Keratinocyte (primary cell): ENCODE results near the gene MTA1. TPM values are rescaled to one million over a fixed set of nuclear protein-coding genes. Genes with fewer than 3 reads are reported as not detected.

Experiments used
- DNase-seq: peaks from one replicate; pipeline ENCODE4 v3.0.0-alpha.2; 2011; ENCODE audit warnings: low read depth, missing footprints, low spot score
- FAIRE-seq: peaks from 2 replicates; lab custom pipeline; 2011; peaks lifted over from hg19 to GRCh38; lab: Jason Lieb, UNC
- H2AFZ ChIP-seq: 2 replicates; pipeline ENCODE4 v1.6.0; 2012; ENCODE audit warnings: low read length, control low read depth, inconsistent platforms; ENCODE audit not compliant: control insufficient read depth
- H3K27ac ChIP-seq: 2 replicates; pipeline ENCODE4 v1.5.1; 2011; ENCODE audit warnings: low read length; ENCODE audit not compliant: control insufficient read depth, insufficient read depth
- H3K27me3 ChIP-seq: 3 replicates; pipeline ENCODE4 v1.6.0; 2011; ENCODE audit warnings: low read length; ENCODE audit not compliant: control insufficient read depth, insufficient read depth; ENCODE audit errors: extremely low read depth
- H3K36me3 ChIP-seq, 2 experiments: 2 replicates in 1 of 2; 3 replicates in 1 of 2; pipeline ENCODE4 v1.5.1; 2011; ENCODE audit warnings: low read length in 2 of 2, mild to moderate bottlenecking in 1 of 2; ENCODE audit not compliant: control insufficient read depth in 2 of 2, insufficient read depth in 2 of 2; ENCODE audit errors: extremely low read depth in 1 of 2
- H3K4me1 ChIP-seq: 3 replicates; pipeline ENCODE4 v1.5.1; 2011; ENCODE audit warnings: low read length; ENCODE audit not compliant: control insufficient read depth, insufficient read depth; ENCODE audit errors: extremely low read depth
- H3K4me2 ChIP-seq: 3 replicates; pipeline ENCODE4 v1.6.0; 2011; ENCODE audit warnings: low read depth, low read length; ENCODE audit not compliant: control insufficient read depth, insufficient read depth; ENCODE audit errors: extremely low read depth
- H3K4me3 ChIP-seq, 3 experiments: fragments of 200-600 bp in 1 of 3; sonication (generic) in 1 of 3; 2 replicates in 2 of 3; 3 replicates in 1 of 3; pipeline ENCODE4 v1.5.1; 2011 to 2016; ENCODE audit warnings: low read length in 3 of 3, mild to moderate bottlenecking in 3 of 3, control low read depth in 2 of 3, inconsistent platforms in 1 of 3, low read depth in 1 of 3, mixed read lengths in 1 of 3, mixed run types in 1 of 3, moderate library complexity in 1 of 3; ENCODE audit not compliant: control insufficient read depth in 2 of 3, insufficient read depth in 2 of 3; ENCODE audit errors: extremely low read depth in 1 of 3
- H3K79me2 ChIP-seq: 2 replicates; pipeline ENCODE4 v1.6.0; 2012; ENCODE audit warnings: low read length; ENCODE audit not compliant: control insufficient read depth, insufficient read depth
- H3K9ac ChIP-seq: 3 replicates; pipeline ENCODE4 v1.6.0; 2011; ENCODE audit warnings: low read length; ENCODE audit not compliant: control insufficient read depth, insufficient read depth; ENCODE audit errors: extremely low read depth
- H3K9me1 ChIP-seq: 3 replicates; pipeline ENCODE4 v1.6.0; 2011; ENCODE audit warnings: low read length; ENCODE audit not compliant: control insufficient read depth, insufficient read depth; ENCODE audit errors: extremely low read depth
- H3K9me3 ChIP-seq: 2 replicates; pipeline ENCODE4 v1.5.1; 2012; ENCODE audit warnings: low read depth, low read length; ENCODE audit not compliant: control insufficient read depth
- H4K20me1 ChIP-seq: 3 replicates; pipeline ENCODE4 v1.6.0; 2011; ENCODE audit warnings: low read length; ENCODE audit not compliant: control insufficient read depth, insufficient read depth; ENCODE audit errors: extremely low read depth
- CTCF ChIP-seq, 3 experiments: IDR thresholded peaks in 1 of 3; conservative IDR thresholded peaks in 1 of 3; optimal IDR thresholded peaks in 1 of 3; 2 replicates in 2 of 3; 3 replicates in 1 of 3; pipeline versions ENCODE3 to v1.5.1; 2011; ENCODE audit warnings: low read length in 3 of 3, mild to moderate bottlenecking in 3 of 3, moderate library complexity in 2 of 3, control low read depth in 1 of 3, inconsistent platforms in 1 of 3; ENCODE audit not compliant: insufficient read depth in 2 of 3; ENCODE audit errors: extremely low read depth in 1 of 3
- EZH2 ChIP-seq: IDR thresholded peaks from one replicate; pipeline ENCODE4 v1.6.1; 2012; ENCODE audit warnings: inconsistent platforms, mild to moderate bottlenecking, low read length, moderate library complexity
- dilution Hi-C: fragments of 300-500 bp; cut with MboI; formaldehyde crosslinking; loops from one replicate; pipeline ENCODE4 v1.7.0; 2020; ENCODE audit warnings: low sequenced_read_pairs; ENCODE audit not compliant: extremely low pct_ligation_motif_present
- polyA minus RNA-seq, 3 experiments: library from RNA; depleted of rRNA, polyadenylated mRNA; stranded (reverse); fragments of >200 nt; gene quantifications; 1 replicate in 1 of 3; 2 replicates in 1 of 3; 3 replicates in 1 of 3; pipeline ENCODE4 v1.2.3, GENCODE V29; 2011
- polyA plus RNA-seq, 5 experiments: library from polyadenylated mRNA; depleted of rRNA in 3 of 5; stranded (reverse) in 3 of 5; stranded (forward) in 1 of 5; unstranded in 1 of 5; fragments of >200 nt; gene quantifications; 1 replicate in 1 of 5; 2 replicates in 3 of 5; 3 replicates in 1 of 5; pipeline versions ENCODE4 v1.2.1 to v1.2.3, GENCODE V29; 2011 to 2012; ENCODE audit warnings: missing spikeins in 2 of 5, low read depth in 1 of 5, low replicate concordance in 1 of 5

MTA1 gene
- polyA plus RNA-seq (33.6 to 50.0 TPM (median 49.2 TPM) in 3 replicates), polyA minus RNA-seq (27.7 to 79.2 TPM (median 35.9 TPM) in 3 replicates)
- 12.2 TPM for polyA plus RNA-seq (2011; ENCODE audit: low read depth)
- polyA plus RNA-seq (2011; cell fraction: cytosol; rRNA removed), result 23.2 and 41.5 TPM in 2 replicates
- polyA plus RNA-seq (2011; cell fraction: nucleus; rRNA removed), result 122 and 149 TPM in 2 replicates
- 29.4 and 50.2 TPM in 2 replicates for polyA plus RNA-seq (2012; ENCODE audit: low replicate concordance)
- 90.4 TPM for polyA minus RNA-seq (2011; cell fraction: cytosol; rRNA and poly(A)+ RNA removed)
- 59.6 and 63.2 TPM in 2 replicates for polyA minus RNA-seq (2011; cell fraction: nucleus; rRNA and poly(A)+ RNA removed)

- Histone ChIP-seq H3K9me1 (no peaks in the 10 kb centered on the region), H3K4me2 (peak within 1 kb of the TSS; percentile 85), H4K20me1 (peaks cover 7% of the 10 kb centered on the region), H3K27ac (peak within 1 kb of the TSS; percentile 36), H3K9me3 (no peaks in the 10 kb centered on the region), H3K36me3 (peaks cover 3 to 6% of the 10 kb centered on the region in 2 experiments), H3K79me2 (peaks cover 42% of the 10 kb centered on the region), H3K27me3 (no peaks in the 10 kb centered on the region), H3K4me3 (peak within 1 kb of the TSS; percentile 70 to 89 (median 83)), H3K9ac (peak within 1 kb of the TSS; percentile 83), H2AFZ (peak within 1 kb of the TSS; percentile 88), H3K4me1 (peaks cover 10% of the 10 kb centered on the region)
- no peak for FAIRE-seq
- TF ChIP-seq CTCF (optimal IDR thresholded peaks at IDR 0.05 in 1 of 3, IDR thresholded peaks at IDR 0.05 in 1 of 3, conservative IDR thresholded peaks at IDR 0.05 in 1 of 3; ENCODE audit: extremely low read depth in 1 of 3, insufficient read depth in 2 of 3, low read length in 3 of 3), result no peak
- no peak for TF ChIP-seq EZH2
- dilution Hi-C loops, result no loop called here
- DNase-seq, result no peak
These were observed at the start of gene MTA1 for GRCh38 chr14:105419195-105420091. MTA1 (plus strand) TSS chr14:105419827; CDS start chr14:105420036, 209 bp downstream.

- TF ChIP-seq CTCF (optimal IDR thresholded peaks at IDR 0.05 in 1 of 3, IDR thresholded peaks at IDR 0.05 in 1 of 3, conservative IDR thresholded peaks at IDR 0.05 in 1 of 3; ENCODE audit: extremely low read depth in 1 of 3, insufficient read depth in 2 of 3, low read length in 3 of 3) (peak in 2 of 3 experiments; percentile 12 to 20), EZH2 (no peak)
- Histone ChIP-seq H3K9me1 (peaks cover 6% of the 10 kb centered on the region), H2AFZ (no peak overlapping the region), H3K36me3 (no peaks in the 10 kb centered on the region), H3K79me2 (no peaks in the 10 kb centered on the region), H3K27ac (no peak overlapping the region), H3K4me3 (no peak overlapping the region), H4K20me1 (peaks cover 5% of the 10 kb centered on the region), H3K4me1 (peaks cover 3% of the 10 kb centered on the region), H3K9me3 (no peaks in the 10 kb centered on the region), H3K27me3 (no peaks in the 10 kb centered on the region), H3K4me2 (peak overlapping the region; percentile 41), H3K9ac (no peak overlapping the region)
- DNase-seq, result no peak
- FAIRE-seq, result no peak
- dilution Hi-C loops, result no loop called here
These were observed 45.2 kb upstream of the MTA1 start for GRCh38 chr14:105374389-105374788.
